Astrocyte (in vitro differentiated cells and primary cell): ENCODE measurements around the gene GNAI3. TPM values are rescaled to one million over a fixed set of nuclear protein-coding genes. Genes with fewer than 3 reads are reported as not detected.

ENCODE experiments used
- DNase-seq: peaks from one replicate; pipeline ENCODE4 v3.0.0-alpha.2; 2010; ENCODE audit warnings: low read depth
- FAIRE-seq: peaks from 2 replicates; lab custom pipeline; 2011; peaks lifted over from hg19 to GRCh38; lab: Jason Lieb, UNC
- H2AFZ ChIP-seq: 2 replicates; pipeline ENCODE4 v1.6.0; 2012; ENCODE audit warnings: low read depth, low read length, inconsistent platforms
- H3K27ac ChIP-seq: 2 replicates; pipeline ENCODE4 v1.5.1; 2011; ENCODE audit warnings: low read depth, low read length, inconsistent platforms
- H3K27me3 ChIP-seq: 2 replicates; pipeline ENCODE4 v1.6.0; 2011; ENCODE audit warnings: low read length, inconsistent platforms; ENCODE audit not compliant: insufficient read depth
- H3K36me3 ChIP-seq: 2 replicates; pipeline ENCODE4 v1.5.1; 2011; ENCODE audit warnings: low read length, inconsistent platforms; ENCODE audit not compliant: insufficient read depth
- H3K4me1 ChIP-seq: 2 replicates; pipeline ENCODE4 v1.5.1; 2011; ENCODE audit warnings: low read length, inconsistent platforms; ENCODE audit not compliant: insufficient read depth
- H3K4me2 ChIP-seq: 2 replicates; pipeline ENCODE4 v1.6.0; 2012; ENCODE audit warnings: low read length, inconsistent platforms
- H3K4me3 ChIP-seq: 2 replicates; pipeline ENCODE4 v1.5.1; 2011; ENCODE audit warnings: low read depth, mild to moderate bottlenecking, low read length, inconsistent platforms; ENCODE audit not compliant: insufficient read depth
- H3K79me2 ChIP-seq: 2 replicates; pipeline ENCODE4 v1.6.0; 2012; ENCODE audit warnings: mild to moderate bottlenecking, low read length, inconsistent platforms; ENCODE audit not compliant: insufficient read depth
- H3K9ac ChIP-seq: 2 replicates; pipeline ENCODE4 v1.6.0; 2012; ENCODE audit warnings: mild to moderate bottlenecking, low read length, inconsistent platforms
- H3K9me3 ChIP-seq: 2 replicates; pipeline ENCODE4 v1.5.1; 2012; ENCODE audit warnings: low read depth, mild to moderate bottlenecking, low read length, inconsistent platforms; ENCODE audit not compliant: insufficient read depth
- H4K20me1 ChIP-seq: 2 replicates; pipeline ENCODE4 v1.6.0; 2012; ENCODE audit warnings: low read length, inconsistent platforms; ENCODE audit not compliant: insufficient read depth
- H3K27ac Mint-ChIP-seq: one replicate; pipeline ENCODE4 v1.8.0; 2021; ENCODE audit warnings: mild to moderate bottlenecking, mixed read lengths; ENCODE audit not compliant: unreplicated experiment
- H3K27me3 Mint-ChIP-seq: one replicate; pipeline ENCODE4 v1.8.0; 2021; ENCODE audit warnings: low read depth, mixed read lengths; ENCODE audit not compliant: unreplicated experiment
- H3K36me3 Mint-ChIP-seq: one replicate; pipeline ENCODE4 v1.8.0; 2021; ENCODE audit warnings: low read depth, mixed read lengths; ENCODE audit not compliant: unreplicated experiment
- H3K4me1 Mint-ChIP-seq: one replicate; pipeline ENCODE4 v1.8.0; 2021; ENCODE audit warnings: low read depth, mixed read lengths; ENCODE audit not compliant: unreplicated experiment
- H3K4me3 Mint-ChIP-seq: one replicate; pipeline ENCODE4 v1.8.0; 2021; ENCODE audit warnings: mild to moderate bottlenecking, moderate library complexity, mixed read lengths; ENCODE audit not compliant: unreplicated experiment
- H3K9me3 Mint-ChIP-seq: one replicate; pipeline ENCODE4 v1.8.0; 2021; ENCODE audit warnings: mild to moderate bottlenecking, mixed read lengths; ENCODE audit not compliant: unreplicated experiment
- CTCF ChIP-seq: IDR thresholded peaks from 2 replicates; pipeline ENCODE4 v1.5.1; 2011; ENCODE audit warnings: low read depth, mild to moderate bottlenecking, inconsistent platforms, low read length, moderate library complexity; ENCODE audit not compliant: insufficient read depth
- EZH2 ChIP-seq: IDR thresholded peaks from 2 replicates; pipeline ENCODE4 v1.6.1; 2012; ENCODE audit warnings: mild to moderate bottlenecking, low read length, inconsistent platforms; ENCODE audit not compliant: insufficient read depth
- total RNA-seq: library from RNA; stranded (reverse); gene quantifications from 2 replicates; pipeline ENCODE4 v1.2.1, GENCODE V29; 2021

Gene GNAI3
- total RNA-seq, 1 donor from 2014 or later, result 16.1 TPM

- no peak for FAIRE-seq
- H3K27me3 ChIP-seq, result no peaks in the 10 kb centered on the region
- H3K27ac ChIP-seq, result no peak overlapping the region
- H3K4me1 ChIP-seq, result peaks cover 5% of the 10 kb centered on the region
- peaks cover 11% of the 10 kb centered on the region for H3K36me3 ChIP-seq
- no peaks in the 10 kb centered on the region for H3K79me2 ChIP-seq
- no peak overlapping the region for H3K27ac Mint-ChIP-seq
- H4K20me1 ChIP-seq, result peaks cover 24% of the 10 kb centered on the region
- H3K36me3 Mint-ChIP-seq, result peaks cover 8% of the 10 kb centered on the region
- no peak overlapping the region for H2AFZ ChIP-seq
- H3K27me3 Mint-ChIP-seq, result peaks cover 1% of the 10 kb centered on the region
- H3K9ac ChIP-seq, result no peak overlapping the region
- no peaks in the 10 kb centered on the region for H3K9me3 ChIP-seq
- H3K4me3 Mint-ChIP-seq, result no peak overlapping the region
- no peaks in the 10 kb centered on the region for H3K9me3 Mint-ChIP-seq
- DNase-seq, result no peak
- no peak for TF ChIP-seq CTCF
- TF ChIP-seq EZH2, result no peak
- peaks cover 16% of the 10 kb centered on the region for H3K4me1 Mint-ChIP-seq
- H3K4me2 ChIP-seq, result no peak overlapping the region
- no peak overlapping the region for H3K4me3 ChIP-seq
Measured at GRCh38 chr1:109634771-109635750, 86.6 kb downstream of the GNAI3 start.

DNA sequence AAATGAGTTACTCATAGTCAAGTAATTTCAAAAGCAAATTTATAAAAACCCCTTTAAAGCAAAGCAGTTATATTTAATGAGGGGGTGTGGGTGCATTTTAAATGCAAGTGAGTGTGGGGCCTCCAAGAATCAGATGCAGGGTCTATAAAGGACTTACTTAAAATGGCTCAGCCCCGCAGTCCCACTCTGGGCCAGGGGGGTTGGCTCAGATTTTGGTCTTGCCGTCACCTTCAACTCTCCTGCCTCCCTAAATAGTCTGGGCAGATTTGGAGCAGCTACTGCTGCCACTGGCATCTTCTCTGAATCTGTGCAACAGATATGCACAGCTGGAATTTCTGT lies 87.4 kb downstream of the GNAI3 start:
- no peak overlapping the region for H3K4me3 ChIP-seq
- no peaks in the 10 kb centered on the region for H3K79me2 ChIP-seq
- peaks cover 19% of the 10 kb centered on the region for H4K20me1 ChIP-seq
- H3K4me2 ChIP-seq, result no peak overlapping the region
- peaks cover 5% of the 10 kb centered on the region for H3K36me3 Mint-ChIP-seq
- no peak overlapping the region for H3K4me3 Mint-ChIP-seq
- H3K27me3 ChIP-seq, result no peaks in the 10 kb centered on the region
- H3K36me3 ChIP-seq, result peaks cover 9% of the 10 kb centered on the region
- H3K9me3 ChIP-seq, result no peaks in the 10 kb centered on the region
- no peak overlapping the region for H3K27ac Mint-ChIP-seq
- H2AFZ ChIP-seq, result no peak overlapping the region
- no peaks in the 10 kb centered on the region for H3K9me3 Mint-ChIP-seq
- TF ChIP-seq CTCF (no peak), EZH2 (no peak)
- H3K4me1 Mint-ChIP-seq, result peaks cover 16% of the 10 kb centered on the region
- peaks cover 5% of the 10 kb centered on the region for H3K27me3 Mint-ChIP-seq
- no peak overlapping the region for H3K9ac ChIP-seq
- no peak overlapping the region for H3K27ac ChIP-seq
- peaks cover 5% of the 10 kb centered on the region for H3K4me1 ChIP-seq
- no peak for DNase-seq
- FAIRE-seq, result no peak
